ENCODE results near the gene SCYL1. TPM values are rescaled to one million over a fixed set of nuclear protein-coding genes. Genes with fewer than 3 reads are reported as not detected.
A peak's percentile ranks its signal among the peaks of the same experiment; 100 is the strongest.

The SCYL1 gene
- total RNA-seq (72.2 TPM), polyA plus RNA-seq (ENCODE audit: insufficient read depth, low read depth, low replicate concordance) (78.9 TPM)
- long read RNA-seq, donor 1, transcript SCYL1-213 (1 exons, 856 nt): major isoform, 10 of 26 reads
- long read RNA-seq, donor 1, partial matches to known transcripts: 13 of 26 reads
- long read RNA-seq, donor 1, other reads (novel, unspliced or antisense): 0 of 26 reads
- long read RNA-seq, donor 2, transcript SCYL1-213 (1 exons, 856 nt): major isoform, 8 of 14 reads
- long read RNA-seq, donor 2, partial matches to known transcripts: 0 of 14 reads
- long read RNA-seq, donor 2, other reads (novel, unspliced or antisense): 0 of 14 reads
- long read RNA-seq, donor 3, transcript SCYL1-213 (1 exons, 856 nt): major isoform, 12 of 63 reads
- long read RNA-seq, donor 3, transcript SCYL1-201 (18 exons, 2,642 nt): minor isoform, 6 of 63 reads
- long read RNA-seq, donor 3, partial matches to known transcripts: 44 of 63 reads
- long read RNA-seq, donor 3, other reads (novel, unspliced or antisense): 0 of 63 reads
- long read RNA-seq, donor 4, transcript SCYL1-213 (1 exons, 856 nt): major isoform, 11 of 88 reads
- long read RNA-seq, donor 4, partial matches to known transcripts: 68 of 88 reads
- long read RNA-seq, donor 4, other reads (novel, unspliced or antisense): 0 of 88 reads
- long read RNA-seq, donor 5, partial matches to known transcripts: 0 of 2 reads
- long read RNA-seq, donor 5, other reads (novel, unspliced or antisense): 0 of 2 reads
- long read RNA-seq, donor 6, transcript SCYL1-213 (1 exons, 856 nt): major isoform, 13 of 14 reads
- long read RNA-seq, donor 6, partial matches to known transcripts: 0 of 14 reads
- long read RNA-seq, donor 6, other reads (novel, unspliced or antisense): 0 of 14 reads
- long read RNA-seq, donor 7, transcript SCYL1-201 (18 exons, 2,642 nt): major isoform, 9 of 51 reads
- long read RNA-seq, donor 7, transcript SCYL1-203 (18 exons, 2,583 nt): minor isoform, 6 of 51 reads
- long read RNA-seq, donor 7, partial matches to known transcripts: 20 of 51 reads
- long read RNA-seq, donor 7, other reads (novel, unspliced or antisense): 14 of 51 reads
- long read RNA-seq, donor 8, transcript SCYL1-213 (1 exons, 856 nt): major isoform, 22 of 81 reads
- long read RNA-seq, donor 8, partial matches to known transcripts: 55 of 81 reads
- long read RNA-seq, donor 8, other reads (novel, unspliced or antisense): 0 of 81 reads
- long read RNA-seq, donor 9, transcript SCYL1-213 (1 exons, 856 nt): major isoform, 9 of 25 reads
- long read RNA-seq, donor 9, partial matches to known transcripts: 13 of 25 reads
- long read RNA-seq, donor 9, other reads (novel, unspliced or antisense): 0 of 25 reads
- long read RNA-seq, donor 10, transcript SCYL1-213 (1 exons, 856 nt): major isoform, 22 of 101 reads
- long read RNA-seq, donor 10, partial matches to known transcripts: 76 of 101 reads
- long read RNA-seq, donor 10, other reads (novel, unspliced or antisense): 0 of 101 reads

DNA sequence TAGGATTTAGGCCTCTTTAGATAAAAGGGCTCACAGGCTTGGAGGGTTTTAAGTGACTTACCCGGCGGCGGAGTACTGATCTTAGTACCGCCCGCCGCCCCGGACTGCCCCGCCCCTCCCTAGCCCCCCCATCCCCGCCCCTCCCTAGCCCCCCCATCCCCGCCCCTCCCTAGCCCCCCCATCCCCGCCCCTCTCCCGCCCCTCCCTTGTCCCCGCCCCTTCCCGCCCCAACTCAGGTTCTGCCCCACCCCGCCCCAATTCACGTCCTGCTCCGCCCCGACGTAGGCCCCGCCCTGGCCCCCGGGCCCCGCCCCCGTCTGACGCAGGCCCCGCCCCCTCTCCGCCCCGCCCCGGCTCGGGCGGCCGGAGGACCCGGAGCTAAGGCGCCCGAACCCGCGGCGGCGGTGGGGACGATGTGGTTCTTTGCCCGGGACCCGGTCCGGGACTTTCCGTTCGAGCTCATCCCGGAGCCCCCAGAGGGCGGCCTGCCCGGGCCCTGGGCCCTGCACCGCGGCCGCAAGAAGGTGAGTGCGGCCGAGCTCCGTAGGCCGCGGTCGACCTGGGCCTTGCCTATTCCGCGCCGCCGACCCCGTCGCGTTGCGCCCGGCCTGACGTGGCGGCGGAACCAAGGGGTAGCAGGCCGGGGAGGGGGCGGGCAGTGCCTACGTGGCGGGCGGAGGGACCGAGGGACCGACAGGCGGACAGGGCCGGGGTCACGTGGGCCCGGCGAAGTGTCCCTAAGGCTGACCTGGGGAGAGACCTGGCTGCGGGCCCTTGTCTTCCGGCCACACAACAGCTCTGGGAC is at the start of gene SCYL1:
TSS of gene SCYL1 (plus strand) at position 343 of the 805 bp plus-strand sequence. CDS start at position 414, 71 bp downstream.
- Histone ChIP-seq H3K27ac (ENCODE audit: low read depth in 2 of 2, low read length in 2 of 2) (peak within 1 kb of the TSS; percentile 73 to 76), H3K4me3 (ENCODE audit: low read length in 3 of 3) (peak within 1 kb of the TSS; percentile 60 to 84 (median 80)), H3K27me3 (ENCODE audit: control insufficient read depth, insufficient read depth, low read length) (no peaks in the 10 kb centered on the region), H3K4me1 (ENCODE audit: control insufficient read depth in 2 of 3, insufficient read depth in 2 of 3, low read depth in 1 of 3, low read length in 3 of 3) (peaks cover 0 to 24% (median 16%) of the 10 kb centered on the region in 3 donors), H3K36me3 (ENCODE audit: control insufficient read depth in 2 of 3, insufficient read depth in 3 of 3, low read length in 3 of 3) (peaks cover 4 to 13% (median 4%) of the 10 kb centered on the region in 3 donors), H3K9ac (ENCODE audit: low read length in 3 of 3) (peak within 1 kb of the TSS; percentile 37 to 92 (median 81)), H3K9me3 (ENCODE audit: control insufficient read depth in 2 of 3, insufficient read depth in 1 of 3, low read length in 3 of 3) (no peaks in the 10 kb centered on the region)
- no peak for FAIRE-seq
- intact Hi-C loops (cut with DNase I): no loop called here
- DNase-seq: peak; percentile 76 to 95 (median 88)
- TF ChIP-seq, protein P1, sequence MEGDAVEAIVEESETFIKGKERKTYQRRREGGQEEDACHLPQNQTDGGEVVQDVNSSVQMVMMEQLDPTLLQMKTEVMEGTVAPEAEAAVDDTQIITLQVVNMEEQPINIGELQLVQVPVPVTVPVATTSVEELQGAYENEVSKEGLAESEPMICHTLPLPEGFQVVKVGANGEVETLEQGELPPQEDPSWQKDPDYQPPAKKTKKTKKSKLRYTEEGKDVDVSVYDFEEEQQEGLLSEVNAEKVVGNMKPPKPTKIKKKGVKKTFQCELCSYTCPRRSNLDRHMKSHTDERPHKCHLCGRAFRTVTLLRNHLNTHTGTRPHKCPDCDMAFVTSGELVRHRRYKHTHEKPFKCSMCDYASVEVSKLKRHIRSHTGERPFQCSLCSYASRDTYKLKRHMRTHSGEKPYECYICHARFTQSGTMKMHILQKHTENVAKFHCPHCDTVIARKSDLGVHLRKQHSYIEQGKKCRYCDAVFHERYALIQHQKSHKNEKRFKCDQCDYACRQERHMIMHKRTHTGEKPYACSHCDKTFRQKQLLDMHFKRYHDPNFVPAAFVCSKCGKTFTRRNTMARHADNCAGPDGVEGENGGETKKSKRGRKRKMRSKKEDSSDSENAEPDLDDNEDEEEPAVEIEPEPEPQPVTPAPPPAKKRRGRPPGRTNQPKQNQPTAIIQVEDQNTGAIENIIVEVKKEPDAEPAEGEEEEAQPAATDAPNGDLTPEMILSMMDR (IDR thresholded peaks at IDR 0.05; ENCODE audit: borderline replicate concordance, extremely low read depth, insufficient read depth): no peak

DNA sequence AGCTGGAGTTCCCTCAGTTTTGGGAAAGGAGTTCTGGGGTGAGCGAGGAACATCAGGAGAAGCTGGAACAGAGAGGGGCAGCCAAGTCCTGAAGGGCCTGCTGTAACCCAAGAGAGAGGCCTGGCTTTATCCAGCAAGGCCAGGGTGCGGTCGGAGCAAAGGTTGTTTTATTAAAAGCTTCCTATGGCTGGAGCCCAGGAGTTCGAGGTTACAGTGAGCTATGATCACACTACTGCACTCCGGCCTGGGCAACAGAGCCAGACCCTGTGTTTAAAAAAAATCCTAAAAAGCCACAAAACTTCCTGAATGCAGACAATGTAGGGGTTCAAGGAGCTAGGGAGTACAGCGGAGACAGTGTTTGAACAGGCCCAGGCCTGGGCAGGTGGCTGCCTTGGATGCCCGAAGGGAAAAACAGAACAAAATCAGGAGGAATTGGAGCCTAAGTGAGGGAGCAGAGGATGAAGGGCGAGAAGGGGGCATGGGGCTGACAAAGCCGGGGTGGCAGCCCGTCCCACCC is 48.2 kb upstream of the SCYL1 start:
- Histone ChIP-seq H3K9me3 (ENCODE audit: control insufficient read depth in 2 of 3, insufficient read depth in 1 of 3, low read length in 3 of 3) (no peaks in the 10 kb centered on the region), H3K9ac (ENCODE audit: low read length in 3 of 3) (peak overlapping the region; percentile 38 to 100 (median 97)), H3K27ac (ENCODE audit: low read depth in 2 of 2, low read length in 2 of 2) (peak overlapping the region; percentile 100), H3K4me3 (ENCODE audit: low read length in 3 of 3) (peak overlapping the region; percentile 76 to 94 (median 77)), H3K36me3 (ENCODE audit: control insufficient read depth in 2 of 3, insufficient read depth in 3 of 3, low read length in 3 of 3) (no peaks in the 10 kb centered on the region), H3K27me3 (ENCODE audit: control insufficient read depth, insufficient read depth, low read length) (no peaks in the 10 kb centered on the region), H3K4me1 (ENCODE audit: control insufficient read depth in 2 of 3, insufficient read depth in 2 of 3, low read depth in 1 of 3, low read length in 3 of 3) (peaks cover 4 to 26% (median 14%) of the 10 kb centered on the region in 3 donors)
- DNase-seq (peak in 1 of 5 donors; percentile 55), FAIRE-seq (no peak)
- TF ChIP-seq, protein P1 (IDR thresholded peaks at IDR 0.05; ENCODE audit: borderline replicate concordance, extremely low read depth, insufficient read depth): no peak
- intact Hi-C loops (cut with DNase I): no loop called here
